Smooth muscle cell (in vitro differentiated cells): Measurements from ENCODE around the gene ALAD. TPM values are rescaled to one million over a fixed set of nuclear protein-coding genes. Genes with fewer than 3 reads are reported as not detected.

Experiments
- DNase-seq: peaks from one replicate; lab custom pipeline; 2025; ENCODE audit not compliant: unreplicated experiment; lab: John Stamatoyannopoulos, UW
- H2AFZ ChIP-seq: fragments of 200-600 bp; sonication (generic); 2 replicates; pipeline ENCODE4 v1.6.0; 2016; ENCODE audit warnings: antibody characterized with exemption, low read depth, mild to moderate bottlenecking
- H3F3A ChIP-seq: fragments of 200-600 bp; sonication (generic); 2 replicates; pipeline ENCODE4 v1.6.0; 2017; ENCODE audit warnings: antibody characterized with exemption, low read depth
- H3K27ac ChIP-seq: fragments of 200-600 bp; sonication (generic); 2 replicates; pipeline ENCODE4 v1.5.1; 2016; ENCODE audit warnings: low read depth, mild to moderate bottlenecking
- H3K27me3 ChIP-seq: fragments of 200-600 bp; sonication (generic); 2 replicates; pipeline ENCODE4 v1.6.1; 2016; ENCODE audit warnings: low read depth, mild to moderate bottlenecking
- H3K36me3 ChIP-seq: fragments of 200-600 bp; sonication (generic); 2 replicates; pipeline ENCODE4 v1.5.1; 2016; ENCODE audit warnings: low read depth
- H3K4me1 ChIP-seq: fragments of 200-600 bp; sonication (generic); 2 replicates; pipeline ENCODE4 v1.5.1; 2016; ENCODE audit warnings: low read depth
- H3K4me2 ChIP-seq: fragments of 200-600 bp; sonication (generic); 2 replicates; pipeline ENCODE4 v1.6.0; 2016; ENCODE audit warnings: mild to moderate bottlenecking
- H3K4me3 ChIP-seq: fragments of 200-600 bp; sonication (generic); 2 replicates; pipeline ENCODE4 v1.5.1; 2016; ENCODE audit warnings: mild to moderate bottlenecking
- H3K79me2 ChIP-seq: fragments of 200-600 bp; sonication (generic); 2 replicates; pipeline ENCODE4 v1.6.0; 2016; ENCODE audit warnings: low read depth, mild to moderate bottlenecking
- H3K9ac ChIP-seq: fragments of 200-600 bp; sonication (generic); 2 replicates; pipeline ENCODE4 v1.6.0; 2016; ENCODE audit warnings: low read depth
- H3K9me3 ChIP-seq: fragments of 200-600 bp; sonication (generic); replicated peaks from 2 replicates; pipeline ENCODE4 v1.5.1; 2016; ENCODE audit warnings: low read depth
- H4K20me1 ChIP-seq: fragments of 200-600 bp; sonication (generic); 2 replicates; pipeline ENCODE4 v1.6.0; 2016; ENCODE audit warnings: low read depth
- WGBS: methylation state at CpG from one replicate; pipeline ENCODE4 v1.1.7; 2016; ENCODE audit warnings: low lambda C conversion rate; 5-methylcytosine and 5-hydroxymethylcytosine counted together
- polyA plus RNA-seq: library from polyadenylated mRNA; unstranded; fragments of >200 nt; fragmentation: Nextera tagmentation; extraction: Ambion mirVana; gene quantifications from 2 replicates; pipeline ENCODE4 v1.2.1, GENCODE V29; 2016
- total RNA-seq: library from RNA; depleted of rRNA; stranded (reverse); fragments of >200 nt; gene quantifications from 2 replicates; pipeline ENCODE4 v1.2.3, GENCODE V29; 2014
- TF ChIP-seq, protein P1 (sequence below): fragments of 200-600 bp; sonication (generic); IDR thresholded peaks from 2 replicates; pipeline ENCODE4 v1.5.1; 2017; ENCODE audit warnings: borderline replicate concordance, mild to moderate bottlenecking, antibody characterized with exemption; ENCODE audit not compliant: insufficient read depth, poor library complexity, severe bottlenecking

ALAD gene
- total and polyA plus RNA-seq, 2 experiments from 2014 or later: 7.1 to 15.4 TPM

DNA sequence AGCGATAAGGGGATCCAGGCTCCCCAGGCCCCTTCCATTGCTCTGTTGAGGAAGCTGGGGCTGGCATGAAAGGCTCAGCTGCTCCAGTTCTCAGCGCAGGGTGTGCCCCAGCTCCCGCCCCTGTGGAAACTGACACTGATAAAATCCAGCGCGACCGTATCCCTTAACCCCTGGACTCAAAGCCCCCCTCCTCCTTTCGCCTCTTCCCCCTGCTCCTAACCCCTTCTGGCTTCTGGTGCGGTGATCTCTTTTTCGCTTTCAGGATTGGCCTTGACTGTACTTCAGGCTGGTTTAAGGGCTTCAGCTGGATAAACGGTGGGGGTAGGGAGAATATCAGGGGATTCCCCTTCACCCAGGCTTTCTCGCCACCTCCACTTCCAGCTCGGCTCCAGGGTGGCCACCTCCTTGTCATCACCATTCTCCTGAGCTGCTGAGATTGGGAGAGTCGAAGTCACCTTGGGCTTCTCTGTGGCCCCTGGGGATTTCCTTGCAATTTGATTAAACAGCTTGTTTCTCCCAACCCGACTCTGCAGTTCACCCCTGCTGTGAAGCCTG is 50.9 kb downstream of the ALAD start:
- Histone ChIP-seq H3K27me3 (peaks cover 35% of the 10 kb centered on the region), H3K4me2 (peak overlapping the region; percentile 86), H3K4me3 (peak overlapping the region; percentile 49)

DNA sequence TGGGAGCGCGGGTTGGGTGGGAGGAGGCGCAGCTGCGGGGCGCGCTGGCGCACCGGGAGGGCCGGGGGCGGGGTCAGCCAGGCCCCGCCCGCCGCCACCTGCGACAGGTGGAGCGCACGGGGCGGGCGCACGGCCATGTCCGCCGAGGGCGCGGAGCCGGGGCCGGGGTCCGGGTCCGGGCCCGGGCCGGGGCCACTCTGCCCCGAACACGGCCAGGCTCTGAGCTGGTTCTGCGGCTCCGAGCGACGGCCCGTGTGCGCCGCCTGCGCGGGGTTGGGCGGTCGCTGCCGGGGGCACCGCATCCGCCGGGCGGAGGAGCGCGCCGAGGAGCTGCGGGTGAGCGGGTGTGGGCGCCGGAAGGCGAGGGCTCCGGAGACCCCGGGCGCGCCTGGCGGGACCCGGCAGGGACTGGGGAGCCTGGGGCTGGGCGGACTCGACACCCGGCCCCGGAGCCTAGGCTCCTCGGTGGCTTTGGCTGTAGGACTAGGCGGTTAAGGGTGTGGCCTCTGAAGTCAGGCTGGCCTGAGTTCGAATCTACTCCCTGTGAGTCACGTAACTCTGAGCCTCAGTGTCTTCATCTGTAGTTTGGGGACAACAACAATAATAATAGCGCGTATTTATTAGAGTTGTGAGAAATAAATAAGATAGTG is 51.5 kb downstream of the ALAD start, which contains the start of gene BSPRY:
TSS of gene BSPRY (plus strand) at position 97 of the 650 bp plus-strand sequence. CDS start at position 136, 39 bp downstream.
- Histone ChIP-seq H4K20me1 (no peaks in the 10 kb centered on the region), H3K4me3 (peak within 1 kb of the TSS; percentile 49), H3K4me1 (no peaks in the 10 kb centered on the region), H3F3A (peaks cover 5% of the 10 kb centered on the region), H3K27ac (no peak within 1 kb of the TSS), H3K79me2 (no peaks in the 10 kb centered on the region), H3K4me2 (peak within 1 kb of the TSS; percentile 86), H2AFZ (peak within 1 kb of the TSS; percentile 54), H3K9ac (no peak within 1 kb of the TSS), H3K27me3 (peaks cover 35% of the 10 kb centered on the region), H3K9me3 (no peaks in the 10 kb centered on the region), H3K36me3 (no peaks in the 10 kb centered on the region)
- TF ChIP-seq, protein P1, sequence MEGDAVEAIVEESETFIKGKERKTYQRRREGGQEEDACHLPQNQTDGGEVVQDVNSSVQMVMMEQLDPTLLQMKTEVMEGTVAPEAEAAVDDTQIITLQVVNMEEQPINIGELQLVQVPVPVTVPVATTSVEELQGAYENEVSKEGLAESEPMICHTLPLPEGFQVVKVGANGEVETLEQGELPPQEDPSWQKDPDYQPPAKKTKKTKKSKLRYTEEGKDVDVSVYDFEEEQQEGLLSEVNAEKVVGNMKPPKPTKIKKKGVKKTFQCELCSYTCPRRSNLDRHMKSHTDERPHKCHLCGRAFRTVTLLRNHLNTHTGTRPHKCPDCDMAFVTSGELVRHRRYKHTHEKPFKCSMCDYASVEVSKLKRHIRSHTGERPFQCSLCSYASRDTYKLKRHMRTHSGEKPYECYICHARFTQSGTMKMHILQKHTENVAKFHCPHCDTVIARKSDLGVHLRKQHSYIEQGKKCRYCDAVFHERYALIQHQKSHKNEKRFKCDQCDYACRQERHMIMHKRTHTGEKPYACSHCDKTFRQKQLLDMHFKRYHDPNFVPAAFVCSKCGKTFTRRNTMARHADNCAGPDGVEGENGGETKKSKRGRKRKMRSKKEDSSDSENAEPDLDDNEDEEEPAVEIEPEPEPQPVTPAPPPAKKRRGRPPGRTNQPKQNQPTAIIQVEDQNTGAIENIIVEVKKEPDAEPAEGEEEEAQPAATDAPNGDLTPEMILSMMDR: no peak
- DNase-seq: no peak
- 3% methylated on average over 34 of the region's 71 CpGs for WGBS

More for the DNA sequence above, 50.9 kb downstream of the ALAD start:
- H2AFZ ChIP-seq: no peak overlapping the region
- H3K9ac ChIP-seq: no peak overlapping the region
- H3K79me2 ChIP-seq: no peaks in the 10 kb centered on the region
- peaks cover 5% of the 10 kb centered on the region for H3F3A ChIP-seq
- TF ChIP-seq, protein P1: no peak
- H4K20me1 ChIP-seq: no peaks in the 10 kb centered on the region
- no peak overlapping the region for H3K27ac ChIP-seq
- DNase-seq: no peak
- no peaks in the 10 kb centered on the region for H3K9me3 ChIP-seq
- H3K4me1 ChIP-seq: no peaks in the 10 kb centered on the region
- no peaks in the 10 kb centered on the region for H3K36me3 ChIP-seq
- WGBS: 32% methylated on average over 14 of the region's 14 CpGs

DNA sequence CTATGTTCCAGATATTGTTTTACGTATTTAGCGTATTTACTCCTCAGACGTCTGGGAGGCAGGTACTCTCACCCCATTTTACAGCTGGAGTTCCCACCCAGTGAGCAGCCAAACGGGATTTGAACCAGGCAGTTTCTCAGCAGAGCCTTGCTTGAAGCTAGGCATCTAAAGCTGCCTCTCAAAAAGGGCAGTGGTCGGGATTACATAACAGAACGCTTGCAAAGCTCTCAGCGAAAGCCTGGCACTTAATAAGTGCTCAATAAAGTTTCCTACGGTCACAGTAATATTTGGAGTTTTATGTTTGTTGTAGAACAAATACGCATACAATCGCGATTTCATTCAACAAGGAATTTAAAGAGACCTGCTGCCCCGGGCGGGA is 52.0 kb downstream of the ALAD start:
- Histone ChIP-seq H3K36me3 (no peaks in the 10 kb centered on the region), H3K79me2 (no peaks in the 10 kb centered on the region), H3F3A (peaks cover 5% of the 10 kb centered on the region), H3K4me3 (peak overlapping the region; percentile 49), H3K27ac (no peak overlapping the region), H3K4me1 (no peaks in the 10 kb centered on the region), H3K9ac (no peak overlapping the region), H3K4me2 (peak overlapping the region; percentile 86), H2AFZ (no peak overlapping the region), H3K9me3 (no peaks in the 10 kb centered on the region), H3K27me3 (peaks cover 35% of the 10 kb centered on the region), H4K20me1 (no peaks in the 10 kb centered on the region)
- TF ChIP-seq, protein P1: no peak
- no peak for DNase-seq
- WGBS: 14% methylated on average over 13 of the region's 13 CpGs
